ENCODE results near the gene KIZ. TPM values are rescaled to one million over a fixed set of nuclear protein-coding genes. Genes with fewer than 3 reads are reported as not detected.
A peak's percentile ranks its signal among the peaks of the same experiment; 100 is the strongest.

The KIZ gene
- total and polyA plus RNA-seq, 2 experiments from 2014 or later, result 13.5 to 15.4 TPM

GRCh38 chr20:21234324-21234723 is 108.4 kb downstream of the KIZ start:
- Histone ChIP-seq H3K4me2 (no peak overlapping the region), H3K79me2 (no peaks in the 10 kb centered on the region), H3K27ac (no peak overlapping the region), H3K9me3 (ENCODE audit: low read depth) (no peaks in the 10 kb centered on the region), H3K27me3 (no peaks in the 10 kb centered on the region), H3K9me2 (replicated peaks; ENCODE audit: insufficient read depth) (no peaks in the 10 kb centered on the region), H2AFZ (no peak overlapping the region), H3K4me1 (ENCODE audit: insufficient read depth) (no peaks in the 10 kb centered on the region), H3K36me3 (replicated peaks; ENCODE audit: insufficient read depth, low read depth) (no peaks in the 10 kb centered on the region), H3K4me3 (no peak overlapping the region), H4K20me1 (ENCODE audit: insufficient read depth, poor library complexity, severe bottlenecking) (no peaks in the 10 kb centered on the region)
- TF ChIP-seq EZH2phosphoT487 (IDR thresholded peaks at IDR 0.05; ENCODE audit: low read depth, severe bottlenecking, unreplicated experiment) (no peak), EZH2 (IDR thresholded peaks at IDR 0.05; ENCODE audit: borderline replicate concordance) (no peak), CTCF (IDR thresholded peaks at IDR 0.05; ENCODE audit: poor library complexity) (no peak)
- DNase-seq (ENCODE audit: low spot score), result no peak
- 90% methylated on average over 5 of the region's 5 CpGs for WGBS (ENCODE audit: low lambda C conversion rate, missing lambda C conversion rate)

GRCh38 chr20:21234806-21235483 is 109.1 kb downstream of the KIZ start:
- no peaks in the 10 kb centered on the region for H3K27me3 ChIP-seq
- no peak for TF ChIP-seq EZH2phosphoT487 (IDR thresholded peaks at IDR 0.05; ENCODE audit: low read depth, severe bottlenecking, unreplicated experiment)
- no peak for TF ChIP-seq EZH2 (IDR thresholded peaks at IDR 0.05; ENCODE audit: borderline replicate concordance)
- no peak for TF ChIP-seq CTCF (IDR thresholded peaks at IDR 0.05; ENCODE audit: poor library complexity)

GRCh38 chr20:21235484-21236445 is 109.9 kb downstream of the KIZ start:
- peak; percentile 74 for DNase-seq (ENCODE audit: low spot score)
- H3K27me3 ChIP-seq, result no peaks in the 10 kb centered on the region
- no peak overlapping the region for H3K4me3 ChIP-seq
- H2AFZ ChIP-seq, result no peak overlapping the region
- no peak overlapping the region for H3K27ac ChIP-seq
- no peaks in the 10 kb centered on the region for H3K4me1 ChIP-seq (ENCODE audit: insufficient read depth)
- no peak for TF ChIP-seq EZH2 (IDR thresholded peaks at IDR 0.05; ENCODE audit: borderline replicate concordance)
- no peak for TF ChIP-seq EZH2phosphoT487 (IDR thresholded peaks at IDR 0.05; ENCODE audit: low read depth, severe bottlenecking, unreplicated experiment)
- peak; percentile 70 for TF ChIP-seq CTCF (IDR thresholded peaks at IDR 0.05; ENCODE audit: poor library complexity)
- no peaks in the 10 kb centered on the region for H3K36me3 ChIP-seq (replicated peaks; ENCODE audit: insufficient read depth, low read depth)
- no peak overlapping the region for H3K4me2 ChIP-seq
- no peaks in the 10 kb centered on the region for H4K20me1 ChIP-seq (ENCODE audit: insufficient read depth, poor library complexity, severe bottlenecking)
- no peaks in the 10 kb centered on the region for H3K9me3 ChIP-seq (ENCODE audit: low read depth)
- H3K79me2 ChIP-seq, result no peaks in the 10 kb centered on the region
- no peaks in the 10 kb centered on the region for H3K9me2 ChIP-seq (replicated peaks; ENCODE audit: insufficient read depth)
- 21% methylated on average over 15 of the region's 15 CpGs for WGBS (ENCODE audit: low lambda C conversion rate, missing lambda C conversion rate)

More at GRCh38 chr20:21234806-21235483, 109.1 kb downstream of the KIZ start:
- H3K4me1 ChIP-seq (ENCODE audit: insufficient read depth), result no peaks in the 10 kb centered on the region
- no peak for DNase-seq (ENCODE audit: low spot score)
- no peaks in the 10 kb centered on the region for H3K36me3 ChIP-seq (replicated peaks; ENCODE audit: insufficient read depth, low read depth)
- no peak overlapping the region for H3K27ac ChIP-seq
- H4K20me1 ChIP-seq (ENCODE audit: insufficient read depth, poor library complexity, severe bottlenecking), result no peaks in the 10 kb centered on the region
- no peak overlapping the region for H3K4me3 ChIP-seq
- 78% methylated on average over 11 of the region's 11 CpGs for WGBS (ENCODE audit: low lambda C conversion rate, missing lambda C conversion rate)
- no peak overlapping the region for H2AFZ ChIP-seq
- H3K9me3 ChIP-seq (ENCODE audit: low read depth), result no peaks in the 10 kb centered on the region
- H3K9me2 ChIP-seq (replicated peaks; ENCODE audit: insufficient read depth), result no peaks in the 10 kb centered on the region
- no peak overlapping the region for H3K4me2 ChIP-seq
- no peaks in the 10 kb centered on the region for H3K79me2 ChIP-seq
